ENCODE measurements around the gene NRSN1. TPM values are rescaled to one million over a fixed set of nuclear protein-coding genes. Genes with fewer than 3 reads are reported as not detected.

NRSN1 gene
- total RNA-seq, 2 donors from 2014 or later: 0.45 TPM; not detected in 1

DNA sequence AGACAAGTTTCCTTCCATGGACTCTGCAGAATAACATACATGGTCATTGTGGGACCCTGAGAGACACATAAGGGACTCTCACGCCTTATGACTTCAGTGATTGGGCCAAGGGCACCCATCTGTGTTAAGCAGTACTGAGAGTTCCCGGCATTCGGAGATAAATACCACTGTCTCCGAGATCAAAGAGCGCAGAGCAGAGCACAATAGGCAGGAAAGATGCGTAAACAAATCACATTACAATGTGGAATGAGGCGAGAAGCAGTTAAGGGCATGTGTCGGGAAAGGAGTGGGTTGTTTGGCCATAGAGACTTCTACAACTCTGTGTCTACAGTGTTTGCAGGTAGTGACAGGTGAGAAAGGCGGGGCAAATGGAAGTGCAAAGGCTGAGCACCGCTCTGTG is 57.6 kb downstream of the NRSN1 start:
- Histone ChIP-seq H3K36me3 (no peaks in the 10 kb centered on the region), H3K9me3 (no peaks in the 10 kb centered on the region), H3K27me3 (replicated peaks; ENCODE audit: insufficient read depth) (no peaks in the 10 kb centered on the region), H3K27ac (no peak overlapping the region), H3K4me3 (no peak overlapping the region), H3K4me1 (replicated peaks) (no peaks in the 10 kb centered on the region)
- no peak for DNase-seq (ENCODE audit: low spot score)
- intact Hi-C loops (cut with DNase I): no loop called here
- TF ChIP-seq POLR2A (IDR thresholded peaks at IDR 0.05) (no peak), POLR2AphosphoS5 (IDR thresholded peaks at IDR 0.05) (no peak)
- TF ChIP-seq, protein P1, sequence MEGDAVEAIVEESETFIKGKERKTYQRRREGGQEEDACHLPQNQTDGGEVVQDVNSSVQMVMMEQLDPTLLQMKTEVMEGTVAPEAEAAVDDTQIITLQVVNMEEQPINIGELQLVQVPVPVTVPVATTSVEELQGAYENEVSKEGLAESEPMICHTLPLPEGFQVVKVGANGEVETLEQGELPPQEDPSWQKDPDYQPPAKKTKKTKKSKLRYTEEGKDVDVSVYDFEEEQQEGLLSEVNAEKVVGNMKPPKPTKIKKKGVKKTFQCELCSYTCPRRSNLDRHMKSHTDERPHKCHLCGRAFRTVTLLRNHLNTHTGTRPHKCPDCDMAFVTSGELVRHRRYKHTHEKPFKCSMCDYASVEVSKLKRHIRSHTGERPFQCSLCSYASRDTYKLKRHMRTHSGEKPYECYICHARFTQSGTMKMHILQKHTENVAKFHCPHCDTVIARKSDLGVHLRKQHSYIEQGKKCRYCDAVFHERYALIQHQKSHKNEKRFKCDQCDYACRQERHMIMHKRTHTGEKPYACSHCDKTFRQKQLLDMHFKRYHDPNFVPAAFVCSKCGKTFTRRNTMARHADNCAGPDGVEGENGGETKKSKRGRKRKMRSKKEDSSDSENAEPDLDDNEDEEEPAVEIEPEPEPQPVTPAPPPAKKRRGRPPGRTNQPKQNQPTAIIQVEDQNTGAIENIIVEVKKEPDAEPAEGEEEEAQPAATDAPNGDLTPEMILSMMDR (IDR thresholded peaks at IDR 0.05): no peak
- WGBS: 78% methylated on average over 10 of the region's 10 CpGs

DNA sequence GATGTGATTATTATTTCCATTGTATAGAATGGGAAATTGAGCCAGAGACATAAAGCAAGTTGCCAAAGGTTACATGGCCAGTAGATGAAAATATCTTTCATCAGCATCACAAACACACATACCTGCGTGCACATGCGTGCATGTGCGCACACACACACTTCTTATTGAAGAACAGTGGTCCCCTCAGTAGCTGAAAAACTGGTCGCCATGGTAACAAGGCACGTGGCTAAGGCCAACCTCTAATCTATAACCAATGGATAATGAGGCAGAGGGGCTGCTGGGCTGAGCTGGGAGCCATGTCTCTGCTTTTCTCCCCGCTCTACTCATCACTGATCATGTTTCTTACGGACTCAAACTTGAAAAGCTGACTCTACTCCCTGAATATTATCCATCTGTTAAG is 60.3 kb downstream of the NRSN1 start:
- Histone ChIP-seq H3K27me3 (replicated peaks; ENCODE audit: insufficient read depth) (no peaks in the 10 kb centered on the region), H3K36me3 (no peaks in the 10 kb centered on the region), H3K9me3 (no peaks in the 10 kb centered on the region), H3K4me1 (replicated peaks) (no peaks in the 10 kb centered on the region), H3K4me3 (no peak overlapping the region), H3K27ac (no peak overlapping the region)
- DNase-seq (ENCODE audit: low spot score): no peak
- 81% methylated on average over 7 of the region's 7 CpGs for WGBS
- intact Hi-C loops (cut with DNase I): no loop called here
- TF ChIP-seq, protein P1 (IDR thresholded peaks at IDR 0.05): no peak
- TF ChIP-seq POLR2AphosphoS5 (IDR thresholded peaks at IDR 0.05) (no peak), POLR2A (IDR thresholded peaks at IDR 0.05) (no peak)

DNA sequence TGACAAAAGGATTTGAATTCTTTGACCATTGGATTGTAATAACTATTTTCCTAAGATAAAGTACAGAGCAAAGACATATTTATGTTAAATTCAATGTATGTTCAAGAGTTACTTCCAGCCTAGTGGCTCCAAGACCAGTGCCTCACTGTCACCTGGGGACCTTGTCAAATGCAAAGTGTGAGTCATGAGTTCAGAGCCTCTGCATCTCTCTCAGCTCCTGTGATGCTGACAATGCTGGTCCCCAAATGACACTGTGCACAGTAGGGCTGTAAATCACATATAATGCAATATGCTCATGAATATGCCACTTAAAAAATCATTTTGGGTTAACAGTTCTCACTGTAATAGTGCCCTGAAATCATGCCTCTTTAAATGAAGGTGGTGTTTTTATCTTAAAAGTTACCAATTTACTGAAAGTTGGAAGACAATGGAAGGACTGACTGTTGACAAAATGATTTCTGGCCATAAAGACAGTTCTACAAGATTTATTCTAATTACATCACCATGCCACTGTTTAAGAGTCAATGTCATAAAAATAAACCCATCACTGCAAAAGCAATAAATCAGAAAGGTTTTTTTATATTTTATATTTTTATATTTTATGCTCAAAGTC is 62.1 kb downstream of the NRSN1 start:
- intact Hi-C loops (cut with DNase I): no loop called here
- H3K9me3 ChIP-seq: no peaks in the 10 kb centered on the region
- no peaks in the 10 kb centered on the region for H3K4me1 ChIP-seq (replicated peaks)
- no peaks in the 10 kb centered on the region for H3K27me3 ChIP-seq (replicated peaks; ENCODE audit: insufficient read depth)
- no peak overlapping the region for H3K27ac ChIP-seq
- no peak for TF ChIP-seq POLR2A (IDR thresholded peaks at IDR 0.05)
- TF ChIP-seq, protein P1 (IDR thresholded peaks at IDR 0.05): no peak
- no peak for TF ChIP-seq POLR2AphosphoS5 (IDR thresholded peaks at IDR 0.05)
- H3K4me3 ChIP-seq: no peak overlapping the region
- no peak for DNase-seq (ENCODE audit: low spot score)
- no peaks in the 10 kb centered on the region for H3K36me3 ChIP-seq

DNA sequence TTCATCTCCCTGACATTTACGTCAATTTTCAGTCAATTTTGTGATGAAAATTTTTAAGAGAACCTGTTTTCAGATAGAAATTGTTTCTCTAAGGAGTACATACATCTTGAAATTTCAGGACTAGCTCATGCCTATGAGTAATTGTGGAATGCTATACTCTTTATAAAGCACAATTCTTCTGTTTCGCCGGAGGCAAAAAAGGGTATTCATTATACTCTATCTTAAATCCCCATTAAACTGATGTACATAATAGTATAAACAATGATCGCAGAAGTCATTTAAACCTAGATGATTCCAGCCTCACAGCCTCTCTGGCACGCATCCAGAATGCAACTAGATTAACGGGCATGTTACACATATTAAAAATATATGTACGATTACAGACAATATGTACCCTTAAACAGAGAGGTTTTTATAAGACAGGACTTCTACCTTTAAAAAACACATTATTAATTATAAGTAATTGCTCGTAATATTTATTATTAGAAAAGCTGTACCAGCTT is 62.6 kb downstream of the NRSN1 start:
- 34% methylated on average over 8 of the region's 8 CpGs for WGBS
- Histone ChIP-seq H3K9me3 (no peaks in the 10 kb centered on the region), H3K36me3 (no peaks in the 10 kb centered on the region), H3K4me3 (no peak overlapping the region), H3K4me1 (replicated peaks) (no peaks in the 10 kb centered on the region), H3K27me3 (replicated peaks; ENCODE audit: insufficient read depth) (no peaks in the 10 kb centered on the region), H3K27ac (no peak overlapping the region)
- no peak for TF ChIP-seq POLR2AphosphoS5 (IDR thresholded peaks at IDR 0.05)
- TF ChIP-seq, protein P1 (IDR thresholded peaks at IDR 0.05): no peak
- no peak for TF ChIP-seq POLR2A (IDR thresholded peaks at IDR 0.05)
- intact Hi-C loops (cut with DNase I): no loop called here
- DNase-seq (ENCODE audit: low spot score): no peak

DNA sequence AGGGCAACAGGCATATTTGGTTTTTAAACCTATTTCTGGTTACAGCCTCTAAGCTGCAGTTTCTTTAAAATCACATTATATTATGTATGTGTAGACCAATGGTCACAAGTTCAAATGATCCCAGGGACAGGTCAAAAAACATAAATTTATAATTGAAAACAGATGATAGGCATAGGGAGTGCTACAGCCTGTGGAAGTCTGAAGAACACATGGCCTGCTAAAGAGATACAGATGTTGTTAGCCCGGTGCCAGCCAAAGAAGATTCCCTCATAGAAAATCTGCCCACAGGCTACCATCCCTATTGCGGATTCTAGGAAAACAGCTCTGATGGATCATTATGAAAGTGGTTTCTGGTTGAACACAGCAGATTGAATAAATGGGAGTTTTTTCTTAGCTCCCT is 65.3 kb downstream of the NRSN1 start:
- Histone ChIP-seq H3K27me3 (replicated peaks; ENCODE audit: insufficient read depth) (no peaks in the 10 kb centered on the region), H3K4me3 (no peak overlapping the region), H3K27ac (no peak overlapping the region), H3K36me3 (no peaks in the 10 kb centered on the region), H3K4me1 (replicated peaks) (no peaks in the 10 kb centered on the region), H3K9me3 (no peaks in the 10 kb centered on the region)
- TF ChIP-seq, protein P1 (IDR thresholded peaks at IDR 0.05): no peak
- no peak for TF ChIP-seq POLR2AphosphoS5 (IDR thresholded peaks at IDR 0.05)
- TF ChIP-seq POLR2A (IDR thresholded peaks at IDR 0.05): no peak
- DNase-seq (ENCODE audit: low spot score): no peak
- 50% methylated on average over 2 of the region's 2 CpGs for WGBS
- intact Hi-C loops (cut with DNase I): no loop called here

Measured in prostate gland (tissue), 2 donors.